ENCODE measurements around the gene DDOST.

DDOST gene

GRCh38 chr1:20658166-20658915 is 2.8 kb downstream of the DDOST start:
- DNase-seq = no peak

- DNase-seq = no peak
Observed at GRCh38 chr1:20657024-20657423, 4.1 kb downstream of the DDOST start.

- DNase-seq = no peak
Observed at GRCh38 chr1:20654104-20654690, 7.0 kb downstream of the DDOST start.

GRCh38 chr1:20652300-20652699 is 8.9 kb downstream of the DDOST start:
- no peak for DNase-seq

GRCh38 chr1:20648946-20649345 is 12.2 kb downstream of the DDOST start:
- no peak for DNase-seq

GRCh38 chr1:20648438-20648837 is 12.7 kb downstream of the DDOST start:
- DNase-seq = no peak

GRCh38 chr1:20645414-20645813 is 15.8 kb downstream of the DDOST start:
- no peak for DNase-seq

- no peak for DNase-seq
Observed at GRCh38 chr1:20644416-20644815, 16.8 kb downstream of the DDOST start.

GRCh38 chr1:20643080-20643479 is 18.1 kb downstream of the DDOST start:
- DNase-seq = no peak

- DNase-seq = no peak
Observed at GRCh38 chr1:20641975-20642374, 19.2 kb downstream of the DDOST start.

GRCh38 chr1:20640183-20640597 is 21.0 kb downstream of the DDOST start:
- no peak for DNase-seq

GRCh38 chr1:20636785-20637347 is 24.3 kb downstream of the DDOST start:
- no peak for DNase-seq

- DNase-seq = no peak
Observed at GRCh38 chr1:20634594-20635084, 26.5 kb downstream of the DDOST start.

- no peak for DNase-seq
Observed at GRCh38 chr1:20634065-20634593, 27.0 kb downstream of the DDOST start.

GRCh38 chr1:20633190-20634064 is 27.7 kb downstream of the DDOST start, which contains the start of gene PINK1:
PINK1 (plus strand) TSS chr1:20633458; CDS start chr1:20633549, 91 bp downstream.
- peak; percentile 77 for DNase-seq

GRCh38 chr1:20632386-20632785 is 28.8 kb downstream of the DDOST start:
- no peak for DNase-seq

GRCh38 chr1:20630729-20631128 is 30.4 kb downstream of the DDOST start:
- DNase-seq = no peak

- DNase-seq = no peak
Observed at GRCh38 chr1:20626524-20626923, 34.6 kb downstream of the DDOST start.

- no peak for DNase-seq
Observed at GRCh38 chr1:20626098-20626427, 35.1 kb downstream of the DDOST start.

- no peak for DNase-seq
Observed at GRCh38 chr1:20625176-20626097, 35.7 kb downstream of the DDOST start.

GRCh38 chr1:20624709-20625108 is 36.5 kb downstream of the DDOST start:
- DNase-seq = no peak

- DNase-seq = no peak
Observed at GRCh38 chr1:20621012-20621411, 40.2 kb downstream of the DDOST start.

Measured in activated gamma-delta T cell (primary cell).